H9 (cell line): ENCODE data around the gene CHN2. TPM values are rescaled to one million over a fixed set of nuclear protein-coding genes. Genes with fewer than 3 reads are reported as not detected.

ENCODE experiments used
- DNase-seq: peaks from one replicate; pipeline ENCODE4 v3.0.0-alpha.2; 2017
- H2AFZ ChIP-seq: one replicate; pipeline ENCODE4 v1.6.1; 2013; ENCODE audit warnings: mild to moderate bottlenecking, low read length, control low read depth, moderate library complexity
- H2AK5ac ChIP-seq: 2 replicates; pipeline ENCODE4 v1.6.1; 2013; ENCODE audit warnings: low read length, control low read depth, mixed read lengths; ENCODE audit not compliant: insufficient read length
- H2BK120ac ChIP-seq: one replicate; pipeline ENCODE4 v1.6.1; 2013; ENCODE audit warnings: low read depth, mild to moderate bottlenecking, low read length, control low read depth, inconsistent platforms; ENCODE audit not compliant: poor library complexity, severe bottlenecking
- H2BK12ac ChIP-seq: 2 replicates; pipeline ENCODE4 v1.6.1; 2013; ENCODE audit warnings: low read length, control low read depth, mixed read lengths, low read depth; ENCODE audit not compliant: insufficient read length
- H2BK15ac ChIP-seq: 2 replicates; pipeline ENCODE4 v1.6.1; 2013; ENCODE audit warnings: low read depth, low read length, control low read depth
- H2BK20ac ChIP-seq: one replicate; pipeline ENCODE4 v1.6.1; 2013; ENCODE audit warnings: low read depth, mild to moderate bottlenecking, low read length, control low read depth, inconsistent platforms; ENCODE audit not compliant: poor library complexity, severe bottlenecking
- H2BK5ac ChIP-seq: 2 replicates; pipeline ENCODE4 v1.6.1; 2013; ENCODE audit warnings: low read length, control low read depth, mixed read lengths; ENCODE audit not compliant: insufficient read length
- H3K14ac ChIP-seq: 2 replicates; pipeline ENCODE4 v1.6.1; 2013; ENCODE audit warnings: low read length, control low read depth; ENCODE audit not compliant: insufficient read depth
- H3K18ac ChIP-seq: 2 replicates; pipeline ENCODE4 v1.6.1; 2013; ENCODE audit warnings: low read depth, mild to moderate bottlenecking, mixed read lengths, low read length, control low read depth; ENCODE audit not compliant: insufficient read length
- H3K23ac ChIP-seq: 2 replicates; pipeline ENCODE4 v1.6.1; 2013; ENCODE audit warnings: low read length, control low read depth, mixed read lengths, low read depth; ENCODE audit not compliant: insufficient read length
- H3K23me2 ChIP-seq: 2 replicates; pipeline ENCODE4 v1.6.1; 2013; ENCODE audit warnings: low read depth, mild to moderate bottlenecking, mixed read lengths, low read length, control low read depth; ENCODE audit not compliant: insufficient read length, poor library complexity, severe bottlenecking
- H3K27ac ChIP-seq: 2 replicates; pipeline ENCODE4 v1.5.1; 2013; ENCODE audit warnings: low read length, control low read depth, mixed read lengths, low read depth; ENCODE audit not compliant: insufficient read length
- H3K27me3 ChIP-seq: 2 replicates; pipeline ENCODE4 v1.6.1; 2013; ENCODE audit warnings: low read length, control low read depth, inconsistent platforms; ENCODE audit not compliant: insufficient read depth
- H3K4ac ChIP-seq: 2 replicates; pipeline ENCODE4 v1.6.1; 2013; ENCODE audit warnings: low read depth, mild to moderate bottlenecking, control low read depth, inconsistent platforms, low read length, moderate library complexity
- H3K4me1 ChIP-seq: 2 replicates; pipeline ENCODE4 v1.6.1; 2013; ENCODE audit warnings: low read length, control low read depth, inconsistent platforms; ENCODE audit not compliant: insufficient read depth
- H3K4me2 ChIP-seq: 2 replicates; pipeline ENCODE4 v1.6.1; 2013; ENCODE audit warnings: low read length, control low read depth, mixed read lengths; ENCODE audit not compliant: insufficient read length, insufficient read depth
- H3K56ac ChIP-seq: 2 replicates; pipeline ENCODE4 v1.6.1; 2013; ENCODE audit warnings: low read depth, mild to moderate bottlenecking, mixed read lengths, low read length, control low read depth; ENCODE audit not compliant: insufficient read length
- H3K79me1 ChIP-seq: 2 replicates; pipeline ENCODE4 v1.6.1; 2013; ENCODE audit warnings: low read depth, mild to moderate bottlenecking, moderate library complexity, low read length, control low read depth, inconsistent platforms; ENCODE audit not compliant: insufficient read depth, poor library complexity, severe bottlenecking
- H3K79me2 ChIP-seq: 2 replicates; pipeline ENCODE4 v1.6.1; 2013; ENCODE audit warnings: low read length, control low read depth, inconsistent platforms; ENCODE audit not compliant: insufficient read depth
- H3K9ac ChIP-seq: 2 replicates; pipeline ENCODE4 v1.6.1; 2013; ENCODE audit warnings: low read length, control low read depth, mixed read lengths; ENCODE audit not compliant: insufficient read length; ENCODE audit errors: extremely low read depth
- H3K9me3 ChIP-seq: one replicate; pipeline ENCODE4 v1.6.1; 2013; ENCODE audit warnings: low read depth, low read length, inconsistent platforms; ENCODE audit not compliant: control insufficient read depth
- H3T11ph ChIP-seq: one replicate; pipeline ENCODE4 v1.6.1; 2013; ENCODE audit warnings: mild to moderate bottlenecking, low read length, control low read depth, inconsistent platforms
- H4K20me1 ChIP-seq: one replicate; pipeline ENCODE4 v1.6.1; 2013; ENCODE audit not compliant: control insufficient read depth, insufficient read length, insufficient read depth
- H4K5ac ChIP-seq: 2 replicates; pipeline ENCODE4 v1.6.1; 2013; ENCODE audit warnings: low read depth, mild to moderate bottlenecking, mixed read lengths, low read length, control low read depth; ENCODE audit not compliant: insufficient read length
- H4K8ac ChIP-seq: replicated peaks from 2 replicates; pipeline ENCODE4 v1.6.1; 2013; ENCODE audit warnings: low read length, control low read depth, mixed read lengths, low read depth; ENCODE audit not compliant: insufficient read length
- H4K91ac ChIP-seq: 2 replicates; pipeline ENCODE4 v1.6.1; 2013; ENCODE audit warnings: low read depth, mild to moderate bottlenecking, moderate library complexity, mixed read lengths, low read length, control low read depth; ENCODE audit not compliant: insufficient read length
- H3K27ac Mint-ChIP-seq, 3 experiments: 2 replicates in 2 of 3; 3 replicates in 1 of 3; pipeline ENCODE4 v1.8.0; 2020 to 2021; ENCODE audit warnings: mixed read lengths in 3 of 3, mild to moderate bottlenecking in 1 of 3, moderate library complexity in 1 of 3
- H3K27me3 Mint-ChIP-seq: 2 replicates; pipeline ENCODE4 v1.8.0; 2021; ENCODE audit warnings: low read depth, mild to moderate bottlenecking, moderate library complexity, mixed read lengths
- H3K36me3 Mint-ChIP-seq, 3 experiments: 2 replicates in 2 of 3; 3 replicates in 1 of 3; pipeline ENCODE4 v1.8.0; 2020 to 2021; ENCODE audit warnings: low read depth in 3 of 3, mixed read lengths in 3 of 3; ENCODE audit not compliant: insufficient read depth in 1 of 3
- H3K4me1 Mint-ChIP-seq, 2 experiments: 2 replicates each; pipeline ENCODE4 v1.8.0; 2020; ENCODE audit warnings: mixed read lengths in 2 of 2
- H3K4me3 Mint-ChIP-seq, 2 experiments: 2 replicates in 1 of 2; 3 replicates in 1 of 2; pipeline ENCODE4 v1.8.0; 2020 to 2021; ENCODE audit warnings: mild to moderate bottlenecking in 2 of 2, mixed read lengths in 2 of 2, moderate library complexity in 1 of 2
- H3K9me3 Mint-ChIP-seq, 2 experiments: 2 replicates in 1 of 2; 3 replicates in 1 of 2; pipeline ENCODE4 v1.8.0; 2020; ENCODE audit warnings: mild to moderate bottlenecking in 2 of 2, mixed read lengths in 2 of 2, moderate library complexity in 1 of 2
- CTCF ChIP-seq: fragments of 200-600 bp; sonication (generic); conservative IDR thresholded peaks from 3 replicates; pipeline ENCODE4 v1.8.0; 2021; ENCODE audit warnings: antibody characterized with exemption, mild to moderate bottlenecking
- WGBS: extraction: QIAGEN DNeasy Blood & Tissue Kit; methylation state at CpG from one replicate; pipeline ENCODE4 v1.1.7; 2013; ENCODE audit warnings: missing lambda C conversion rate, low lambda C conversion rate, mixed read lengths; ENCODE audit not compliant: insufficient read length; ENCODE audit errors: extremely low coverage; 5-methylcytosine and 5-hydroxymethylcytosine counted together
- total RNA-seq: library from RNA; stranded (reverse); gene quantifications from 2 replicates; pipeline ENCODE4 v1.2.1, GENCODE V29; 2021

Gene CHN2
- total RNA-seq, 1 experiment from 2014 or later = 3.3 TPM

GRCh38 chr7:29435902-29436301 lies 241.3 kb downstream of the CHN2 start:
- no peak overlapping the region for H3K4me2 ChIP-seq
- no peak overlapping the region for H2AK5ac ChIP-seq
- H3K14ac ChIP-seq = no peak overlapping the region
- H3K79me2 ChIP-seq = no peaks in the 10 kb centered on the region
- no peak overlapping the region for H3T11ph ChIP-seq
- no peak overlapping the region for H4K8ac ChIP-seq
- no peak overlapping the region for H4K91ac ChIP-seq
- H4K20me1 ChIP-seq = no peaks in the 10 kb centered on the region
- H3K79me1 ChIP-seq = no peaks in the 10 kb centered on the region
- H4K5ac ChIP-seq = no peak overlapping the region
- H2BK120ac ChIP-seq = no peak overlapping the region
- H3K56ac ChIP-seq = no peak overlapping the region
- H3K9me3 ChIP-seq = no peaks in the 10 kb centered on the region
- H3K9me3 Mint-ChIP-seq = no peaks in the 10 kb centered on the region
- no peaks in the 10 kb centered on the region for H3K4me1 ChIP-seq
- H2BK5ac ChIP-seq = no peak overlapping the region
- H2BK12ac ChIP-seq = no peak overlapping the region
- peaks cover under 1 to 3% of the 10 kb centered on the region in 2 experiments; a peak in 2 of 4 replicates for H3K4me1 Mint-ChIP-seq
- no peak overlapping the region for H3K4me3 Mint-ChIP-seq
- no peak overlapping the region for H2BK20ac ChIP-seq
- H3K27me3 Mint-ChIP-seq = peaks cover 3% of the 10 kb centered on the region
- H3K18ac ChIP-seq = no peak overlapping the region
- no peak overlapping the region for H3K9ac ChIP-seq
- no peak overlapping the region for H2AFZ ChIP-seq
- no peak overlapping the region for H3K23ac ChIP-seq
- TF ChIP-seq CTCF = no peak
- no CpG with 5 or more reads among the region's 3 CpGs for WGBS
- no peak overlapping the region for H2BK15ac ChIP-seq
- no peaks in the 10 kb centered on the region for H3K36me3 Mint-ChIP-seq
- H3K27me3 ChIP-seq = no peaks in the 10 kb centered on the region
- no peak for DNase-seq
- H3K4ac ChIP-seq = no peak overlapping the region
- H3K23me2 ChIP-seq = no peaks in the 10 kb centered on the region
- no peak overlapping the region for H3K27ac ChIP-seq
- no peak overlapping the region for H3K27ac Mint-ChIP-seq
